Esophagus muscularis mucosa (tissue), 4 donors: ENCODE data around the gene VPS35L. TPM values are rescaled to one million over a fixed set of nuclear protein-coding genes. Genes with fewer than 3 reads are reported as not detected.

ENCODE experiments used
- DNase-seq: peaks from one replicate; pipeline ENCODE4 v3.0.0-alpha.2; 2017; ENCODE audit errors: extremely low spot score
- H3K27ac ChIP-seq, 4 donors: fragments of 200-600 bp; sonication (generic); replicated peaks in 1 of 4; 1 replicate in 3 of 4; 2 replicates in 1 of 4; pipeline ENCODE4 v1.5.1; 2016 to 2019; ENCODE audit warnings: mild to moderate bottlenecking in 1 of 4
- H3K27me3 ChIP-seq, 4 donors: fragments of 200-600 bp; sonication (generic); one replicate each; pipeline versions ENCODE4 v1.5.1 to v1.6.0; 2016 to 2019
- H3K36me3 ChIP-seq, 4 donors: fragments of 200-600 bp; sonication (generic); one replicate each; pipeline ENCODE4 v1.5.1; 2016 to 2019
- H3K4me1 ChIP-seq, 4 donors: fragments of 200-600 bp; sonication (generic); one replicate each; pipeline ENCODE4 v1.5.1; 2016 to 2019
- H3K4me3 ChIP-seq, 4 donors: fragments of 200-600 bp; sonication (generic); 1 replicate in 2 of 4; 2 replicates in 2 of 4; pipeline ENCODE4 v1.5.1; 2016 to 2019; ENCODE audit warnings: mild to moderate bottlenecking in 4 of 4, moderate library complexity in 1 of 4
- H3K9me3 ChIP-seq, 4 donors: fragments of 200-600 bp; sonication (generic); 1 replicate in 3 of 4; 2 replicates in 1 of 4; pipeline ENCODE4 v1.5.1; 2016 to 2019
- EP300 ChIP-seq: sonication (generic); formaldehyde crosslinking; IDR thresholded peaks from one replicate; pipeline ENCODE4 v1.6.1; 2017; ENCODE audit warnings: antibody characterized with exemption
- POLR2A ChIP-seq: fragments of 450-650 bp; IDR thresholded peaks from one replicate; pipeline ENCODE4 v1.6.1; 2017; ENCODE audit warnings: antibody characterized with exemption, moderate library complexity, mild to moderate bottlenecking, low read depth
- POLR2AphosphoS5 ChIP-seq, 2 donors: sonication (generic); formaldehyde crosslinking; IDR thresholded peaks; one replicate each; pipeline ENCODE4 v1.6.1; 2017; ENCODE audit warnings: antibody characterized with exemption in 2 of 2
- WGBS: methylation state at CpG from one replicate; pipeline ENCODE4 v1.1.5; 2018; 5-methylcytosine and 5-hydroxymethylcytosine counted together
- intact Hi-C: fragments of 100-400 bp; cut with DNase I; formaldehyde crosslinking; loops from one replicate; pipeline ENCODE4 v1.15.1; 2023
- total RNA-seq, 4 donors: library from RNA; depleted of rRNA; stranded (reverse); fragments of >200 nt; gene quantifications; one replicate each; pipeline versions ENCODE4 v1.1.0 to v1.2.1, GENCODE V29; 2016
- TF ChIP-seq, protein P1 (sequence below), 3 experiments: fragments of 200-600 bp in 2 of 3; fragments of 450-650 bp in 1 of 3; sonication (generic) in 2 of 3; IDR thresholded peaks; one replicate each; pipeline ENCODE4 v1.5.1; 2017 to 2019; ENCODE audit warnings: antibody characterized with exemption in 3 of 3, mild to moderate bottlenecking in 2 of 3, moderate library complexity in 1 of 3

The VPS35L gene
- total RNA-seq, 4 donors from 2014 or later, result 35.5 to 47.0 (median 38.1) TPM

DNA sequence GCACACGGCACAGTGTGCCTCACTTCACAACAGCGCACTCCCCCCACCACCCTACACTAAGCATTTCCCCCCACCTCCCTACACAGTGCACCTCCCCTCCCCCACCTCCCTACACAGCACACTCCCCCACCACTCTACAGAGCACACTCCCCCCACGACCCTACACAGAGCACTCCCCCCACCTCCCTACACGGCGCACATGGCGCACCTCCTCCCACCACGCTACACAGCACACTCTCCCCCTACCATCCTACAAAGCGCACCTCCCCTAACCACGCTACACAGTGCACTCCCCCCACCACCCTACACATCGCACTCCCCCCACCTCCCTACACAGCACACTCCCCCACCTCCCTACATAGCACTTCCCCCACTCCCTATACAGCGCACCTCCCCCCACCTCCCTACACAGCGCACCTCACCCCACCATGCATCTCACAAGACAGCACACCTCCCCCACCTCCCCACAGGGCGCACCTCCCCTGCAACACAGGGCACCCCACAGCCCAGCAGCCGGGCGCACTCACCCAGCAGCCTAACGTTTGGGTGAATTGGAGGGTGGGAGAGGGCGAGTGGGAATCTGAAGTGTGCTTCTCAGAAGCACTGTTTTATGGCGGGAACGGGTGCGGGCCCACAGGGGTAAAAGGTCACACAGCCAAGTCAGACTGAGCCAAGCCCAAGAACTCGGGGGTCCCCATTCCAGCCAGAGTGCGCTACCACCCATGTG lies 152.2 kb downstream of the VPS35L start:
- Histone ChIP-seq H3K4me3 (no peak overlapping the region), H3K27me3 (no peaks in the 10 kb centered on the region), H3K9me3 (no peaks in the 10 kb centered on the region), H3K36me3 (peaks cover 5 to 92% (median 64%) of the 10 kb centered on the region in 4 donors), H3K4me1 (peaks cover 15 to 31% (median 22%) of the 10 kb centered on the region in 4 donors), H3K27ac (peak overlapping the region in 1 of 4 donors; percentile 21)
- TF ChIP-seq EP300, result no peak
- TF ChIP-seq, protein P1, sequence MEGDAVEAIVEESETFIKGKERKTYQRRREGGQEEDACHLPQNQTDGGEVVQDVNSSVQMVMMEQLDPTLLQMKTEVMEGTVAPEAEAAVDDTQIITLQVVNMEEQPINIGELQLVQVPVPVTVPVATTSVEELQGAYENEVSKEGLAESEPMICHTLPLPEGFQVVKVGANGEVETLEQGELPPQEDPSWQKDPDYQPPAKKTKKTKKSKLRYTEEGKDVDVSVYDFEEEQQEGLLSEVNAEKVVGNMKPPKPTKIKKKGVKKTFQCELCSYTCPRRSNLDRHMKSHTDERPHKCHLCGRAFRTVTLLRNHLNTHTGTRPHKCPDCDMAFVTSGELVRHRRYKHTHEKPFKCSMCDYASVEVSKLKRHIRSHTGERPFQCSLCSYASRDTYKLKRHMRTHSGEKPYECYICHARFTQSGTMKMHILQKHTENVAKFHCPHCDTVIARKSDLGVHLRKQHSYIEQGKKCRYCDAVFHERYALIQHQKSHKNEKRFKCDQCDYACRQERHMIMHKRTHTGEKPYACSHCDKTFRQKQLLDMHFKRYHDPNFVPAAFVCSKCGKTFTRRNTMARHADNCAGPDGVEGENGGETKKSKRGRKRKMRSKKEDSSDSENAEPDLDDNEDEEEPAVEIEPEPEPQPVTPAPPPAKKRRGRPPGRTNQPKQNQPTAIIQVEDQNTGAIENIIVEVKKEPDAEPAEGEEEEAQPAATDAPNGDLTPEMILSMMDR (IDR thresholded peaks at IDR 0.05), result no peak
- TF ChIP-seq POLR2A, result no peak
- TF ChIP-seq POLR2AphosphoS5 (IDR thresholded peaks at IDR 0.05), result no peak
- DNase-seq, result no peak
- 86% methylated on average over 20 of the region's 22 CpGs for WGBS
- intact Hi-C loops, result no loop called here

DNA sequence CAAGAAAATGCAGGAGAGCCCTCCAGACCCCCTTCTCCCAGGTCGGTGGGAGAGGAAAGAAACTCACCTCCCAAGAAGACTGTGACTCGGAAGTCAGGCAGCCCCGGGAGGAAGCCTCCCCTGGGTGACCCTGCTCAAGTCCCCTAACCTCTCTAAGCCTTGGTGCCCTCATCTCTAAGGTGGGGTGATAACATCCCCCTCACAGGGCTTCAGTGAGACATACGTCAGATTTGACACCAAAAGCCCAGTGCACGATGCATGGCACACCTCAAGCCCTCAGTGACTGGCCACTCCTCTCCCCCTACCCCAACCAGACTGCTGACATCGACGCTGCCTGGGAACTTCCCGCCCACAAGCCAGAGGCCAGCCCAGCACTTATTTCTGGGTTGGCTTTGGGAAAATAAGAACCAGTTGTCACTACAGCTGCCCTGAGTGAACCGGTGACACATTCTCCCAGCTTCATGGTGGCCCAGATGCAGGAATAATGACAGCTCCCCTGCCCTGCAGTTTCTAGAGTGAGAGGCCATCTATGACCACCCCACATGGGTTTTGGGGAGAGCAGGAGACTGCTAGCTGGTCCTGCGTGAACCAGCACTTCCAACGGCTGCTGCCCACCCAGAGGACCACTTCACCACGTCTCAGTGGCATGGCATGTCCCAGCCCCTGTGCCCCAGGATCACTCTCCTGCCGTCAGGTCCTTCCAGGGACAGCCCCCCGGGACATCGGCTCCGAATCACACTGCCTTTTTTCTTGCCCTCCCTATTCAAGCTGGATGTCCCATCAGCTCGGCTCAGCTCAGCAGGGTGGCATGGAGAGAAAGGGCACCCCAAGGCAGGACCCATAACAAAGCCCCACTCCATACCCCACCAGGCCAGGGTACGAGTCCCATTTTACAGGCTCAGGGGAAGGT lies 153.0 kb downstream of the VPS35L start:
- TF ChIP-seq, protein P1 (IDR thresholded peaks at IDR 0.05), result no peak
- TF ChIP-seq POLR2A, result no peak
- no peak for TF ChIP-seq EP300
- Histone ChIP-seq H3K4me1 (peaks cover 15 to 31% (median 22%) of the 10 kb centered on the region in 4 donors), H3K36me3 (peaks cover 5 to 92% (median 65%) of the 10 kb centered on the region in 4 donors), H3K27me3 (no peaks in the 10 kb centered on the region), H3K4me3 (no peak overlapping the region), H3K27ac (peak overlapping the region in 2 of 4 donors; percentile 4 to 21), H3K9me3 (no peaks in the 10 kb centered on the region)
- 77% methylated on average over 12 of the region's 18 CpGs for WGBS
- intact Hi-C loops, result no loop called here
- DNase-seq, result no peak

DNA sequence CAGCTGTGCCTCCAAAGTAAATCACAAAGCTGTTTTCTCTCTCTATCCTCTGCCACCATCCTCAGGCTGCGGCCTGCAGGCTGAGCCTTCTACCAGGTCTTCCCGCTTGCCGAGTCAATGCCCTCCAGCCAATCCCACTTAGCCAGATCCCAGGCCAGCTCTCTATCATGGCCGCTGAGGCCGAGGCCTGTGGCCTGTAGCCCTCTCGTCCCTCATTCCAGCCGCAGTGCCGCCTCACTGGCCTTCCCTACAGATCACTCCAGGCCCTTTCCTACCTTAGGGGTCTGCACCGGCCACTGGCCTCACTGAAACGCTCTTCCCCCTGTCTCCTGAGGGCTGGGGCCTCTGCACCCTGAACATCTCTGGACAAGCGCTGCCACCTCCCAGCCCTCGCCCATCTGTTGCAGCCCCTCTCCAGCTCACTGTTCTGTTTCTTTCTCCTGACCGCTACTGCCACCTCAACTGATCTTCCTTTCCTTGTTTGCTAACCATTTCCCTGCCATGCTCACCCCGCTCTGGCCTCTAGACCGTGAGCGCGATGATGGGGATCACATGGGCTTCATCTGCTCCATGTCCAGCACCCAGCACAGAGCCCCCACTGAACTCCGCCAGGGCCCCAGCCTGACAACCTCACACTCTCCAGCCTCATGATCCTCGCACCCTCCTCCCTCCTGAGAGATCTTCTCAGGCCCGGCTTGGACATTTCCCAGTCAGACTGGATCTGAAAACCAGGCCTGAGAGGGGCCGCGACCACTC lies 154.1 kb downstream of the VPS35L start:
- Histone ChIP-seq H3K27ac (peak overlapping the region; percentile 16 to 48 (median 32)), H3K36me3 (peaks cover 5 to 91% (median 61%) of the 10 kb centered on the region in 4 donors), H3K27me3 (no peaks in the 10 kb centered on the region), H3K4me3 (no peak overlapping the region), H3K4me1 (peaks cover 12 to 24% (median 15%) of the 10 kb centered on the region in 4 donors), H3K9me3 (no peaks in the 10 kb centered on the region)
- TF ChIP-seq, protein P1 (IDR thresholded peaks at IDR 0.05), result no peak
- no peak for TF ChIP-seq POLR2A
- TF ChIP-seq POLR2AphosphoS5 (IDR thresholded peaks at IDR 0.05), result no peak
- TF ChIP-seq EP300, result no peak
- no peak for DNase-seq
- WGBS, result 97% methylated on average over 22 of the region's 22 CpGs
- intact Hi-C loops, result loop anchor here (10.0 kb wide), 1 partner anchor 155 kb away; the partner anchor contains the start of gene VPS35L

DNA sequence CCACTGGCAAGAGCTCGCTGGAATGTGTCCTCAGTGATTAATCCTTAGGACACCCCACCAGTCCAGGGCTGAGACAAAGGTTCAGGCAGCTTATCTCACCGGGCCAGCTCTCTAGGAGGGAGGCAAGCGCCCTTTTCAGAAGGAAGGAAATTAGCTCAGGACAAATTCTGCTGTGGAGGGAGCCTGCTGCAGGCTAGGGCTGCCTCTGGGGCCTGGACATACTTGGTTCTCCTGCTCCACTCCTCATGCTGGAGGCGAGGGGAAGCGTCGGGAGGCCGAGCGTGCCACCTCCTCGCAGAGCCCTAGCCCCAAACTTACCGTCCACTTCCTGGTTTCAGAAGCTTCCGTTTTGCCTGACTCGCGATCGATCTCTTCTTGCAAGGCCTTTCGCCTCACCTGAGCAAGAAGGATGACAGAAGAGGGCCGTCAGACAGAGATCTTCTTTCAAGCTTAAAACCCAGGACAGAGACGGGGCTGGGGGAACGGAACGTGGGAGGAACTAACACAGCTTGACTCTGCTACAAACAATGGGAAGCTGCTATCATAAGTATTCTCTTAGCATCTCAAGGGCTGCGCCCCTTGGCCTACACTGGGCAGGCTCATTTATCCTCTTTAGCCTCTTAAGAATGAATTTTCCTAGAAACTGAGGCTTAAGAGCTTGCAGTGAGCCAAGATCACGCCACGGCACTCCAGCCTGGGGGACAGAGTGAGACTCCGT lies 154.8 kb downstream of the VPS35L start:
- intact Hi-C loops, result loop anchor here (10.0 kb wide), 1 partner anchor 156 kb away; the partner anchor contains the start of gene VPS35L
- Histone ChIP-seq H3K9me3 (no peaks in the 10 kb centered on the region), H3K4me1 (peaks cover 5 to 21% (median 9%) of the 10 kb centered on the region in 4 donors), H3K27me3 (no peaks in the 10 kb centered on the region), H3K4me3 (no peak overlapping the region), H3K36me3 (peaks cover 0 to 87% (median 56%) of the 10 kb centered on the region in 4 donors), H3K27ac (peak overlapping the region; percentile 16 to 48 (median 32))
- TF ChIP-seq POLR2A (no peak), EP300 (no peak), POLR2AphosphoS5 (IDR thresholded peaks at IDR 0.05) (peak in 1 of 2 donors; percentile 5)
- 92% methylated on average over 22 of the region's 23 CpGs for WGBS
- DNase-seq, result no peak
